Uterus (tissue), 4 donors: Measurements from ENCODE around the gene BTG4. TPM values are rescaled to one million over a fixed set of nuclear protein-coding genes. Genes with fewer than 3 reads are reported as not detected.

Source experiments
- DNase-seq, 2 donors: peaks; one replicate each; pipeline ENCODE4 v3.0.0-alpha.2; 2019 to 2020
- H3K27ac ChIP-seq, 2 donors: fragments of 200-600 bp; sonication (generic); 1 replicate in 1 of 2; 2 replicates in 1 of 2; pipeline ENCODE4 v1.5.1; 2016 to 2018
- H3K27me3 ChIP-seq, 2 donors: fragments of 200-600 bp; sonication (generic); one replicate each; pipeline ENCODE4 v1.5.1; 2018 to 2019; ENCODE audit warnings: control low read depth in 1 of 2
- H3K36me3 ChIP-seq, 2 donors: fragments of 200-600 bp; sonication (generic); one replicate each; pipeline ENCODE4 v1.5.1; 2019; ENCODE audit warnings: control low read depth in 1 of 2
- H3K4me1 ChIP-seq, 2 donors: fragments of 200-600 bp; sonication (generic); one replicate each; pipeline ENCODE4 v1.5.1; 2018 to 2019; ENCODE audit warnings: control low read depth in 1 of 2
- H3K4me3 ChIP-seq, 2 donors: fragments of 200-600 bp; sonication (generic); 1 replicate in 1 of 2; 2 replicates in 1 of 2; pipeline ENCODE4 v1.5.1; 2018 to 2019; ENCODE audit warnings: mild to moderate bottlenecking in 1 of 2
- H3K9me3 ChIP-seq, 2 donors: fragments of 200-600 bp; sonication (generic); one replicate each; pipeline ENCODE4 v1.5.1; 2019; ENCODE audit warnings: control low read depth in 1 of 2
- CTCF ChIP-seq, 4 experiments: fragments of 200-600 bp in 2 of 4; fragments of 450-650 bp in 2 of 4; sonication (generic) in 2 of 4; IDR thresholded peaks; one replicate each; pipeline ENCODE4 v1.5.1; 2016 to 2019; ENCODE audit warnings: antibody characterized with exemption in 4 of 4, mild to moderate bottlenecking in 2 of 4, moderate library complexity in 1 of 4
- POLR2A ChIP-seq, 2 donors: fragments of 450-650 bp; IDR thresholded peaks; one replicate each; pipeline ENCODE4 v1.6.1; 2016; ENCODE audit warnings: antibody characterized with exemption in 2 of 2, mild to moderate bottlenecking in 1 of 2, moderate library complexity in 1 of 2
- intact Hi-C: fragments of 100-400 bp; cut with DNase I; formaldehyde crosslinking; loops from one replicate; pipeline ENCODE4 v1.15.1; 2023; ENCODE audit warnings: low total_unique reads
- total RNA-seq, 4 donors: library from RNA; depleted of rRNA in 3 of 4; stranded (reverse); fragments of >200 nt in 3 of 4; gene quantifications; one replicate each; pipeline versions ENCODE4 v1.1.0 to v1.2.4, GENCODE V29; 2014 to 2023
- donor health status: DM: yes; HTN: yes; CAD: no.

BTG4 gene
- total RNA-seq, 4 donors from 2014 or later = not detected

GRCh38 chr11:111474432-111474831, 37.8 kb downstream of the BTG4 start:
- no peak for TF ChIP-seq POLR2A (IDR thresholded peaks at IDR 0.05)
- Histone ChIP-seq H3K4me1 (no peaks in the 10 kb centered on the region), H3K4me3 (no peak overlapping the region), H3K27ac (no peak overlapping the region), H3K9me3 (no peaks in the 10 kb centered on the region), H3K27me3 (no peaks in the 10 kb centered on the region), H3K36me3 (no peaks in the 10 kb centered on the region)
- DNase-seq = no peak
- intact Hi-C loops = no loop called here

- DNase-seq = no peak
- intact Hi-C loops = no loop called here
- Histone ChIP-seq H3K4me3 (no peak overlapping the region), H3K27ac (no peak overlapping the region), H3K9me3 (no peaks in the 10 kb centered on the region), H3K4me1 (no peaks in the 10 kb centered on the region), H3K27me3 (no peaks in the 10 kb centered on the region), H3K36me3 (no peaks in the 10 kb centered on the region)
- no peak for TF ChIP-seq POLR2A (IDR thresholded peaks at IDR 0.05)
- TF ChIP-seq CTCF (IDR thresholded peaks at IDR 0.05) = no peak
Measured at GRCh38 chr11:111472228-111472627, 40.0 kb downstream of the BTG4 start.

DNA sequence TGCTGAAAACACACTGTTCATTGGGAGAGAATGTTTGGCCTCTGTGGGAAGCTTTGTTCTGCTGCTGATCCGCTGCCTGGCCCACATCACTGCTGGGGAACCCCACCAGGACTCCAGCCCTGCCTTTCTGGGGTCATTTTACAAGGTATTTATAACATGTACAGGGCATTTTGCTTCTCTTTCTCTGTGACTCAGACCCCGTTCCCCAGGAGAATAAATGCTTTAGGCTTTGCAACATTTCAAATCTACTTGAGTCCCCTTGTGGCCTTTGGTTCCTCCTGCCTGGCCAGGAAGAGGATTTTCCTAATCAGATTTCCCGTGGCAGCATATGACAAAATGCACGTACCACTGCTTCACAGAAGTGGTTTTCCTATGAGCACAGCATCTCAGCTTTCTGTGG, 43.0 kb downstream of the BTG4 start:
- Histone ChIP-seq H3K27me3 (no peaks in the 10 kb centered on the region), H3K36me3 (no peaks in the 10 kb centered on the region), H3K4me3 (no peak overlapping the region), H3K27ac (no peak overlapping the region), H3K4me1 (no peaks in the 10 kb centered on the region), H3K9me3 (no peaks in the 10 kb centered on the region)
- no peak for DNase-seq
- TF ChIP-seq POLR2A (IDR thresholded peaks at IDR 0.05) = no peak
- TF ChIP-seq CTCF (IDR thresholded peaks at IDR 0.05) = no peak
- intact Hi-C loops = no loop called here

- no peak for DNase-seq
- Histone ChIP-seq H3K4me3 (no peak overlapping the region), H3K4me1 (no peaks in the 10 kb centered on the region), H3K9me3 (no peaks in the 10 kb centered on the region), H3K36me3 (no peaks in the 10 kb centered on the region), H3K27ac (no peak overlapping the region), H3K27me3 (no peaks in the 10 kb centered on the region)
- TF ChIP-seq CTCF (IDR thresholded peaks at IDR 0.05) = no peak
- no peak for TF ChIP-seq POLR2A (IDR thresholded peaks at IDR 0.05)
- intact Hi-C loops = no loop called here
Measured at GRCh38 chr11:111466615-111467014, 45.6 kb downstream of the BTG4 start.

- TF ChIP-seq POLR2A (IDR thresholded peaks at IDR 0.05) (no peak), CTCF (IDR thresholded peaks at IDR 0.05) (no peak)
- DNase-seq = no peak
- Histone ChIP-seq H3K27me3 (no peaks in the 10 kb centered on the region), H3K27ac (no peak overlapping the region), H3K9me3 (no peaks in the 10 kb centered on the region), H3K36me3 (no peaks in the 10 kb centered on the region), H3K4me1 (no peaks in the 10 kb centered on the region), H3K4me3 (no peak overlapping the region)
- intact Hi-C loops = no loop called here
Measured at GRCh38 chr11:111465400-111465799, 46.8 kb downstream of the BTG4 start.

- intact Hi-C loops = no loop called here
- Histone ChIP-seq H3K4me1 (no peaks in the 10 kb centered on the region), H3K9me3 (no peaks in the 10 kb centered on the region), H3K27me3 (no peaks in the 10 kb centered on the region), H3K36me3 (no peaks in the 10 kb centered on the region), H3K27ac (no peak overlapping the region), H3K4me3 (no peak overlapping the region)
- TF ChIP-seq POLR2A (IDR thresholded peaks at IDR 0.05) (no peak), CTCF (IDR thresholded peaks at IDR 0.05) (no peak)
- no peak for DNase-seq
Measured at GRCh38 chr11:111463276-111463675, 48.9 kb downstream of the BTG4 start.
